Common myeloid progenitor, CD34-positive (primary cell): ENCODE measurements around the gene OXA1L.
A peak's percentile ranks its signal among the peaks of the same experiment; 100 is the strongest.

Source experiments
- CTCF ChIA-PET: fragments of 350-600 bp; sonication (Branson Sonifier 250); formaldehyde crosslinking; loops from one replicate; lab custom pipeline; 2021; ENCODE audit warnings: antibody characterized with exemption; lab: Charles Lee
- POLR2A ChIA-PET: fragments of 350-600 bp; sonication (Branson Sonifier 250); formaldehyde crosslinking; loops from one replicate; lab custom pipeline; 2021; ENCODE audit warnings: antibody characterized with exemption; lab: Charles Lee
- DNase-seq, 3 donors: peaks; one replicate each; pipeline versions ENCODE4 v3.0.0 to v3.0.0-alpha.2; 2013
- H3K27ac ChIP-seq, 2 experiments: 1 replicate in 1 of 2; 2 replicates in 1 of 2; pipeline ENCODE4 v1.7.0; 2013; ENCODE audit warnings: inconsistent platforms in 2 of 2, low read length in 2 of 2, mild to moderate bottlenecking in 2 of 2, low read depth in 1 of 2, moderate library complexity in 1 of 2; ENCODE audit not compliant: severe bottlenecking in 2 of 2, insufficient read depth in 1 of 2, poor library complexity in 1 of 2
- H3K27me3 ChIP-seq, 5 experiments: replicated peaks in 2 of 5; 1 replicate in 3 of 5; 2 replicates in 2 of 5; pipeline versions ENCODE4 v1.6.1 to v1.7.0; 2013; ENCODE audit warnings: low read length in 4 of 5, mild to moderate bottlenecking in 2 of 5, moderate library complexity in 2 of 5, inconsistent platforms in 1 of 5; ENCODE audit not compliant: insufficient read depth in 5 of 5, control insufficient read depth in 4 of 5
- H3K36me3 ChIP-seq, 4 experiments: 1 replicate in 2 of 4; 2 replicates in 2 of 4; pipeline versions ENCODE4 v1.6.1 to v1.7.0; 2013; ENCODE audit warnings: low read length in 3 of 4, control low read depth in 1 of 4, mild to moderate bottlenecking in 1 of 4; ENCODE audit not compliant: control insufficient read depth in 4 of 4, insufficient read depth in 4 of 4
- H3K4me1 ChIP-seq, 4 experiments: 1 replicate in 3 of 4; 2 replicates in 1 of 4; pipeline versions ENCODE4 v1.6.1 to v1.7.1; 2013; ENCODE audit warnings: low read length in 3 of 4, mild to moderate bottlenecking in 3 of 4, control low read depth in 1 of 4, inconsistent platforms in 1 of 4, moderate library complexity in 1 of 4; ENCODE audit not compliant: control insufficient read depth in 4 of 4, insufficient read depth in 4 of 4; ENCODE audit errors: control extremely low read depth in 1 of 4
- H3K4me3 ChIP-seq, 7 experiments: 1 replicate in 4 of 7; 2 replicates in 3 of 7; pipeline versions ENCODE4 v1.5.1 to v1.7.0; 2013; ENCODE audit warnings: mild to moderate bottlenecking in 7 of 7, low read length in 6 of 7, moderate library complexity in 6 of 7, inconsistent platforms in 2 of 7, low read depth in 2 of 7, control low read depth in 1 of 7; ENCODE audit not compliant: insufficient read depth in 4 of 7, control insufficient read depth in 1 of 7; ENCODE audit errors: extremely low read depth in 1 of 7
- H3K9me3 ChIP-seq, 5 experiments: 1 replicate in 4 of 5; 2 replicates in 1 of 5; pipeline versions ENCODE4 v1.6.1 to v1.7.1; 2013; ENCODE audit warnings: low read length in 4 of 5, mild to moderate bottlenecking in 2 of 5, inconsistent platforms in 1 of 5, low read depth in 1 of 5, moderate library complexity in 1 of 5; ENCODE audit not compliant: control insufficient read depth in 4 of 5, insufficient read depth in 2 of 5; ENCODE audit errors: control extremely low read depth in 1 of 5
- WGBS: methylation state at CpG from one replicate; pipeline ENCODE4 v1.1.5; 2013; ENCODE audit not compliant: insufficient coverage; 5-methylcytosine and 5-hydroxymethylcytosine counted together

The OXA1L gene

DNA sequence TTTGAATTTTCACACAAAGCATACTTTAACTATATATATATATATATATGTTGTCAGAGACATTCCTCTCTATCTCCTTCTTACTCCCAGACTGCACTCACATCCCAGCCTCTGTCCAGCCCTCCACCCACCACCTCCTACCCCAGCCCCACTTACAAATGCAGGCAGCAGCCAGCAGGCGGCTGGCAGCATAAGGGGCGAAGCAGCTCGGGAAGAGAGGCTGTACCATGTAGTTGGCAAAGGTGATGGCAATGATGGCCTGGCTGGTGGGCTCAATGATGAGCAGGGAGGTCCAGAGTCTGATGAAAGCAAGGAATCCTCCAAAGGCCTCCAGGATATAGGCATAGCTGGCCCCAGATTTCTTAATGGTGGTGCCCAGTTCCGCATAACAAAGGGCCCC is 46.3 kb downstream of the OXA1L start:
- no peak overlapping the region for H3K27ac ChIP-seq
- H3K4me1 ChIP-seq = peaks cover 0 to 11% (median 4%) of the 10 kb centered on the region in 4 experiments
- peaks cover 0 to 8% (median 0%) of the 10 kb centered on the region in 5 experiments for H3K27me3 ChIP-seq
- POLR2A ChIA-PET = no interaction called here
- CTCF ChIA-PET = interaction anchor here (1.1 to 2.4 kb wide), 7 partner anchors 8 to 241 kb away, joined by 3 to 6 read pairs (median 3); no protein-coding TSS in a partner anchor
- no peaks in the 10 kb centered on the region for H3K9me3 ChIP-seq
- DNase-seq = no peak
- H3K36me3 ChIP-seq = no peaks in the 10 kb centered on the region
- 91% methylated on average over 1 of the region's 4 CpGs for WGBS
- no peak overlapping the region for H3K4me3 ChIP-seq

GRCh38 chr14:22813145-22813544 is 46.7 kb downstream of the OXA1L start:
- CTCF ChIA-PET = interaction anchor here (0.9 to 2.4 kb wide), 7 partner anchors 8 to 241 kb away, joined by 3 to 6 read pairs (median 3); no protein-coding TSS in a partner anchor
- H3K9me3 ChIP-seq = no peaks in the 10 kb centered on the region
- H3K4me3 ChIP-seq = no peak overlapping the region
- H3K27ac ChIP-seq = no peak overlapping the region
- H3K27me3 ChIP-seq = peaks cover 0 to 8% (median 0%) of the 10 kb centered on the region in 5 experiments
- POLR2A ChIA-PET = no interaction called here
- H3K36me3 ChIP-seq = no peaks in the 10 kb centered on the region
- 86% methylated on average over 7 of the region's 9 CpGs for WGBS
- no peak for DNase-seq
- peaks cover 0 to 11% (median 4%) of the 10 kb centered on the region in 4 experiments for H3K4me1 ChIP-seq

- Histone ChIP-seq H3K9me3 (no peaks in the 10 kb centered on the region), H3K4me3 (no peak overlapping the region), H3K27me3 (peaks cover 0 to 13% (median 0%) of the 10 kb centered on the region in 5 experiments), H3K27ac (no peak overlapping the region), H3K4me1 (peaks cover 2 to 15% (median 9%) of the 10 kb centered on the region in 4 experiments), H3K36me3 (no peaks in the 10 kb centered on the region)
- no peak for DNase-seq
- ChIA-PET CTCF (interaction anchor here (0.8 to 1.6 kb wide), 4 partner anchors 10 to 40 kb away, joined by 3 to 9 read pairs (median 4); no protein-coding TSS in a partner anchor), POLR2A (no interaction called here)
- 99% methylated on average over 7 of the region's 7 CpGs for whole genome bisulfite sequencing
Observed at GRCh38 chr14:22814373-22814772, 47.9 kb downstream of the OXA1L start.

DNA sequence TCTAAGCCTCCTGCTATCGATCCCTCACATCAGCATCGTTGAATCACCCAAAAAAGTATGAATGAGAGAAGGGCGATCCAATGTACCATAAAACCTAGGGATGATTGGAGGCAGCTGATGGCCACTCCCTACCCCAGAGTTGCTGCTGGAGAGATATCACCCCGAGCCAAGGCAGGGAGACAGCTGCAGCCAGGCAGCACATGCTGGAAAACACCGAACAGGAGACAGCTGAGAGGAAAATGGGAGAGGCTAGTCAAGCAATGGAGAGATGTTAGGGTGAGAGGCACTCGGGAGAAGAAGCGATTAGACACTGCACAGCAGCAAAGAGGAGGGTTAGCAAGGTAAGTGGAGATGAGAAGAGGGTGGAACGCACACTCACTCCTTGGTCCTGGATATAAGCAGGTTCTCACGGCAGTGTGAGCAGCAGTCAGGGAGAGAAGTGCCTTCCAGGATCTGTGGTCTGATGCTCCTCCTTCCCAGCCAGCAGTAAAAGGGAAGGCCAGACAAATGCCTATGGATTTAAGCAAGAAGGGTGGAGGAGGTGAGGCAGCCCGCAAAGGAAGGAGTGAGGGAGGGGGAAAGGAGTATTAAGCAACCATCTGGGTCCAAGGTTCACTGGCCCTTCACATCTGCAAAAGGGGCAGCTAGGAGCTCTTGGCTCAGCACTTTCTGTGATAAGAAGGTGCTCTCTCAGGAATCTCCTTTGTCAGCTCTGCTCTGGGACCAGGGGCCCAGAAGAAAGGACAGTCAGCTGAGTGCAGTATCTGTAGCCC is 48.6 kb downstream of the OXA1L start, which contains the start of gene SLC7A7:
TSS of gene SLC7A7 (minus strand) at position 495 of the 773 bp plus-strand sequence. CDS start 2,037 bp downstream, outside the sequence.
- POLR2A ChIA-PET = no interaction called here
- CTCF ChIA-PET = interaction anchor here (0.8 to 1.6 kb wide), 5 partner anchors 9 to 245 kb away, joined by 3 to 9 read pairs (median 4); no protein-coding TSS in a partner anchor
- peaks cover 5 to 23% (median 16%) of the 10 kb centered on the region in 4 experiments for H3K4me1 ChIP-seq
- no peak within 1 kb of the TSS for H3K27ac ChIP-seq
- no peaks in the 10 kb centered on the region for H3K36me3 ChIP-seq
- H3K27me3 ChIP-seq = peaks cover 0 to 16% (median 1%) of the 10 kb centered on the region in 5 experiments
- no peaks in the 10 kb centered on the region for H3K9me3 ChIP-seq
- no peak for DNase-seq
- H3K4me3 ChIP-seq = no peak within 1 kb of the TSS
- WGBS = 99% methylated on average over 8 of the region's 10 CpGs

- Histone ChIP-seq H3K36me3 (no peaks in the 10 kb centered on the region), H3K4me1 (peaks cover 12 to 40% (median 32%) of the 10 kb centered on the region in 4 experiments), H3K27me3 (peaks cover 0 to 37% (median 2%) of the 10 kb centered on the region in 5 experiments), H3K4me3 (peak overlapping the region in 5 of 7 experiments; percentile 11 to 53 (median 51)), H3K9me3 (no peaks in the 10 kb centered on the region), H3K27ac (no peak overlapping the region)
- CTCF ChIA-PET = interaction anchor here (0.8 to 24.0 kb wide), 10 partner anchors 12 to 499 kb away, joined by 3 to 707 read pairs (median 3); no protein-coding TSS in a partner anchor
- DNase-seq = peak in 2 of 3 donors; percentile 48 to 60
- 29% methylated on average over 3 of the region's 10 CpGs for WGBS
- POLR2A ChIA-PET = no interaction called here
Observed at GRCh38 chr14:22819151-22819988, 52.9 kb downstream of the OXA1L start.

DNA sequence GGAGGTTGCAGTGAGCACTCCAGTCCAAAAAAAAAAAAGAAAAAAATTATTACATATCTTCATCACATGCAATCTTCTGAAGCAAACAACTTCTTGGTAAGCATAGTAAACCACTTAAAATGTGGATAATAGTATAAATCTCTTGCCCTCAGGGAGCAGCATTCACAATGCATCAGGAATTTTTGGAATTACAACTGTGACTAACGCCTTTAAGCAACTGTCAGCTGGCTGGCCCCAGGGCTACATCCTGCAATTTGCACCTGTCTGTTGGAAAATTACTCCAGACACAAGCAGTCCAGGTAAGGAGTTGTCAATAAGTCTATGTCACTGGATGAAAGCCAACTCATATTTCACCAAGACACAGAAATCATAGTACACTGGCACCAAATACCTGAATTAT is 54.2 kb downstream of the OXA1L start:
- no peak for DNase-seq
- Histone ChIP-seq H3K4me1 (peaks cover 14 to 40% (median 37%) of the 10 kb centered on the region in 4 experiments), H3K9me3 (no peaks in the 10 kb centered on the region), H3K4me3 (no peak overlapping the region), H3K36me3 (no peaks in the 10 kb centered on the region), H3K27me3 (peaks cover 0 to 31% (median 2%) of the 10 kb centered on the region in 5 experiments), H3K27ac (no peak overlapping the region)
- 100% methylated on average over 1 of the region's 1 CpG for WGBS
- POLR2A ChIA-PET = no interaction called here
- CTCF ChIA-PET = interaction anchor here (1.0 to 24.0 kb wide), 4 partner anchors 31 to 501 kb away, joined by 3 to 707 read pairs (median 22); no protein-coding TSS in a partner anchor
